Prostate gland (tissue), 2 donors: ENCODE measurements around the gene DMRT1. TPM values are rescaled to one million over a fixed set of nuclear protein-coding genes. Genes with fewer than 3 reads are reported as not detected.

Experiments
- DNase-seq: peaks from one replicate; pipeline ENCODE4 v3.0.0-alpha.2; 2019; ENCODE audit warnings: low spot score
- H3K27ac ChIP-seq, 2 donors: fragments of 200-600 bp; sonication (generic); 2 replicates each; pipeline ENCODE4 v1.5.1; 2017 to 2019
- H3K27me3 ChIP-seq: fragments of 200-600 bp; sonication (generic); replicated peaks from 2 replicates; pipeline ENCODE4 v1.5.1; 2019; ENCODE audit not compliant: insufficient read depth
- H3K36me3 ChIP-seq, 2 donors: fragments of 200-600 bp; sonication (generic); 1 replicate in 1 of 2; 2 replicates in 1 of 2; pipeline versions ENCODE4 v1.5.1 to v1.8.1; 2017 to 2019
- H3K4me1 ChIP-seq: fragments of 200-600 bp; sonication (generic); replicated peaks from 2 replicates; pipeline ENCODE4 v1.5.1; 2019
- H3K4me3 ChIP-seq, 2 donors: fragments of 200-600 bp; sonication (generic); 2 replicates each; pipeline ENCODE4 v1.5.1; 2017 to 2019
- H3K9me3 ChIP-seq: fragments of 200-600 bp; sonication (generic); 2 replicates; pipeline ENCODE4 v1.5.1; 2017
- CTCF ChIP-seq, 4 experiments: fragments of 200-600 bp in 2 of 4; fragments of 450-650 bp in 2 of 4; sonication (generic) in 2 of 4; IDR thresholded peaks; 1 replicate in 3 of 4; 2 replicates in 1 of 4; pipeline ENCODE4 v1.5.1; 2016 to 2019; ENCODE audit warnings: antibody characterized with exemption in 4 of 4, mild to moderate bottlenecking in 2 of 4, moderate library complexity in 2 of 4
- POLR2A ChIP-seq: fragments of 450-650 bp; IDR thresholded peaks from one replicate; pipeline ENCODE4 v1.6.1; 2016; ENCODE audit warnings: antibody characterized with exemption, mild to moderate bottlenecking
- POLR2AphosphoS5 ChIP-seq: sonication (generic); formaldehyde crosslinking; IDR thresholded peaks from one replicate; pipeline ENCODE4 v1.6.1; 2017; ENCODE audit warnings: antibody characterized with exemption
- WGBS: methylation state at CpG from one replicate; pipeline ENCODE4 v1.1.5; 2018; 5-methylcytosine and 5-hydroxymethylcytosine counted together
- intact Hi-C: fragments of 100-400 bp; cut with DNase I; formaldehyde crosslinking; loops from one replicate; pipeline ENCODE4 v1.14.2; 2022
- total RNA-seq, 2 donors: library from RNA; depleted of rRNA; stranded (reverse); fragments of >200 nt; gene quantifications; one replicate each; pipeline ENCODE4 v1.1.0, GENCODE V29; 2016

Gene DMRT1
- total RNA-seq, 2 donors from 2014 or later: 85.9 TPM; not detected in 1

DNA sequence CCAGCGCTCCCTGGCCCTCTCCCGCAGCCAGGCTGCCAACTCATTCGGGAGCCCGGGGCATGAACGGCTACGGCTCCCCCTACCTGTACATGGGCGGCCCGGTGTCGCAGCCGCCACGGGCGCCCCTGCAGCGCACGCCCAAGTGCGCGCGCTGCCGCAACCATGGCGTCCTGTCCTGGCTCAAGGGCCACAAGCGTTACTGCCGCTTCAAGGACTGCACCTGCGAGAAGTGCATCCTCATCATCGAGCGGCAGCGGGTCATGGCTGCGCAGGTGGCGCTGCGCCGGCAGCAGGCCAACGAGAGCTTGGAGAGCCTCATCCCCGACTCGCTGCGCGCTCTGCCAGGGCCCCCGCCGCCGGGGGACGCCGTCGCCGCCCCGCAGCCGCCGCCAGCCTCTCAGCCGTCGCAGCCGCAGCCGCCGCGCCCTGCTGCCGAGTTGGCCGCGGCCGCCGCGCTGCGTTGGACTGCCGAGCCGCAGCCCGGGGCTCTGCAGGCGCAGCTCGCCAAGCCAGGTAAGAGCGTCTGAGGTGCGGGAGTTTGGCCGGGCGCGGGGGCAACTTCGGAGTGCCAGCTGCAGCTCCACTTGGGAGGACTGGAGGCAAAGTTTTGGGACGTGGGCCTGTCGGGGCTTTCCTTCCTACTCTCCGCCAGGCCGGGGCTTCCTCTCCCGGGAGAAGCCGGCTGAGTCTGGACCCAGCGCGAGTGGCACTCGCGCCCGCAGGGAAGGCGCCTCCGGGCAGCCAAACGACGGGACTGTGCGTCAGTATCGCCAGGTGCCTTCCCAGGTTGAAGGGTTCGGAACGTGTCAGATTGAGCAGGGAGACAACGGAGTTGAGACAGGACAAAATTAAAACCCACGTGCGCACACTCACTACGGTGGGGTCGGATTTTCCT lies 135.7 kb downstream of the DMRT1 start:
- Histone ChIP-seq H3K4me3 (no peak overlapping the region), H3K36me3 (no peaks in the 10 kb centered on the region), H3K9me3 (no peaks in the 10 kb centered on the region), H3K27me3 (peaks cover 64% of the 10 kb centered on the region), H3K27ac (no peak overlapping the region), H3K4me1 (no peaks in the 10 kb centered on the region)
- intact Hi-C loops: no loop called here
- TF ChIP-seq POLR2A (no peak), CTCF (IDR thresholded peaks at IDR 0.05) (no peak), POLR2AphosphoS5 (no peak)
- 5% methylated on average over 36 of the region's 92 CpGs for WGBS
- DNase-seq: no peak

- H3K36me3 ChIP-seq: no peaks in the 10 kb centered on the region
- no peaks in the 10 kb centered on the region for H3K9me3 ChIP-seq
- no peak for DNase-seq
- no peak overlapping the region for H3K4me3 ChIP-seq
- 52% methylated on average over 19 of the region's 19 CpGs for WGBS
- intact Hi-C loops: no loop called here
- H3K27me3 ChIP-seq: peaks cover 55% of the 10 kb centered on the region
- TF ChIP-seq POLR2A (no peak), POLR2AphosphoS5 (no peak), CTCF (IDR thresholded peaks at IDR 0.05) (no peak)
- H3K27ac ChIP-seq: no peak overlapping the region
- no peaks in the 10 kb centered on the region for H3K4me1 ChIP-seq
Measured at GRCh38 chr9:977838-978830, 136.6 kb downstream of the DMRT1 start.

GRCh38 chr9:979983-980382 lies 138.5 kb downstream of the DMRT1 start:
- intact Hi-C loops: no loop called here
- H3K4me3 ChIP-seq: no peak overlapping the region
- no peak for DNase-seq
- no peaks in the 10 kb centered on the region for H3K36me3 ChIP-seq
- H3K9me3 ChIP-seq: no peaks in the 10 kb centered on the region
- TF ChIP-seq POLR2A: no peak
- TF ChIP-seq CTCF (IDR thresholded peaks at IDR 0.05): no peak
- TF ChIP-seq POLR2AphosphoS5: no peak
- H3K27ac ChIP-seq: no peak overlapping the region
- WGBS: 26% methylated on average over 2 of the region's 2 CpGs
- peaks cover 41% of the 10 kb centered on the region for H3K27me3 ChIP-seq
- no peaks in the 10 kb centered on the region for H3K4me1 ChIP-seq

- H3K9me3 ChIP-seq: no peaks in the 10 kb centered on the region
- 7% methylated on average over 4 of the region's 4 CpGs for WGBS
- H3K36me3 ChIP-seq: no peaks in the 10 kb centered on the region
- no peak overlapping the region for H3K27ac ChIP-seq
- intact Hi-C loops: no loop called here
- H3K4me3 ChIP-seq: no peak overlapping the region
- H3K27me3 ChIP-seq: peaks cover 34% of the 10 kb centered on the region
- no peaks in the 10 kb centered on the region for H3K4me1 ChIP-seq
- DNase-seq: no peak
- no peak for TF ChIP-seq CTCF (IDR thresholded peaks at IDR 0.05)
- no peak for TF ChIP-seq POLR2AphosphoS5
- TF ChIP-seq POLR2A: no peak
Measured at GRCh38 chr9:980640-981039, 139.1 kb downstream of the DMRT1 start.
